K562 (cell line): Measurements from ENCODE around the gene MMP24OS. TPM values are rescaled to one million over a fixed set of nuclear protein-coding genes. Genes with fewer than 3 reads are reported as not detected.

Experiments used
- ARHGAP35 ChIP-seq: fragments of 450-650 bp; IDR thresholded peaks from 2 replicates; pipeline ENCODE4 v1.6.1; 2018; ENCODE audit not compliant: partially characterized antibody
- COPS2 ChIP-seq: fragments of 450-650 bp; conservative IDR thresholded peaks from 2 replicates; pipeline ENCODE4 v1.6.1; 2016; ENCODE audit warnings: mild to moderate bottlenecking, moderate library complexity
- ELF2 ChIP-seq: fragments of 250-450 bp; sonication (Bioruptor Pico); IDR thresholded peaks from 2 replicates; pipeline ENCODE4 v1.5.0; 2021; ENCODE audit warnings: mild to moderate bottlenecking
- GABPB1 ChIP-seq: sonication (generic); formaldehyde crosslinking; IDR thresholded peaks from 2 replicates; pipeline ENCODE4 v1.8.0; 2022; ENCODE audit warnings: mild to moderate bottlenecking, missing genetic modification reagents
- HMG20A ChIP-seq: fragments of 450-650 bp; formaldehyde crosslinking; conservative IDR thresholded peaks from 2 replicates; pipeline ENCODE4 v1.4.0; 2020; ENCODE audit warnings: mild to moderate bottlenecking, mixed read lengths
- MAZ ChIP-seq, 2 experiments: fragments of 450-650 bp in 1 of 2; sonication (generic) in 1 of 2; formaldehyde crosslinking; IDR thresholded peaks in 1 of 2; conservative IDR thresholded peaks in 1 of 2; 2 replicates each; pipeline versions ENCODE4 v1.4.0 to v1.5.0; 2020; ENCODE audit warnings: mild to moderate bottlenecking in 1 of 2, missing genetic modification reagents in 1 of 2
- POU5F1 ChIP-seq: fragments of 150-350 bp; IDR thresholded peaks from 2 replicates; pipeline ENCODE4 v1.6.1; 2014; ENCODE audit warnings: borderline replicate concordance, low read length, low read depth, mild to moderate bottlenecking; ENCODE audit not compliant: partially characterized antibody
- SIN3B ChIP-seq: fragments of 450-650 bp; IDR thresholded peaks from 2 replicates; pipeline ENCODE4 v1.6.1; 2017; ENCODE audit warnings: low read depth, mild to moderate bottlenecking, moderate library complexity
- SIRT6 ChIP-seq: IDR thresholded peaks from one replicate; pipeline ENCODE4 v1.6.1; 2012; ENCODE audit warnings: low read depth, mild to moderate bottlenecking, control low read depth, inconsistent platforms, low read length, moderate library complexity
- SP2 ChIP-seq: IDR thresholded peaks from 2 replicates; pipeline ENCODE4 v1.6.1; 2011; ENCODE audit warnings: mild to moderate bottlenecking, low read depth, low read length, moderate library complexity; ENCODE audit not compliant: poor library complexity, severe bottlenecking; ENCODE audit errors: extremely low read depth
- ZNF143 ChIP-seq: sonication (generic); formaldehyde crosslinking; IDR thresholded peaks from 2 replicates; pipeline ENCODE4 v1.9.0; 2022; ENCODE audit warnings: mild to moderate bottlenecking, missing genetic modification reagents
- ZNF165 ChIP-seq: fragments of 250-450 bp; sonication (Bioruptor Pico); IDR thresholded peaks from 2 replicates; pipeline ENCODE4 v1.4.0; 2020; ENCODE audit warnings: borderline replicate concordance
- ZNF232 ChIP-seq: sonication (generic); formaldehyde crosslinking; IDR thresholded peaks from 2 replicates; pipeline ENCODE4 v1.8.0; 2022; ENCODE audit warnings: mild to moderate bottlenecking, missing genetic modification reagents
- ZNF780A ChIP-seq: fragments of 250-450 bp; sonication (Bioruptor Pico); IDR thresholded peaks from 2 replicates; pipeline ENCODE4 v1.5.0; 2021; ENCODE audit warnings: mild to moderate bottlenecking
- polyA plus RNA-seq, 8 experiments: library from polyadenylated mRNA; depleted of rRNA in 4 of 8; stranded (reverse) in 5 of 8; unstranded in 3 of 8; fragments of >200 nt; fragmentation: Nextera tagmentation in 2 of 8; fragmentation: Illumina TruSeq in 1 of 8; extraction: Ambion mirVana in 2 of 8; extraction: Trizol in 1 of 8; gene quantifications; 2 replicates each; pipeline versions ENCODE4 v1.2.1 to v1.2.3, GENCODE V29; 2011 to 2014; ENCODE audit warnings: inconsistent platforms in 1 of 8, missing spikeins in 1 of 8
- total RNA-seq, 7 experiments: library from RNA; depleted of rRNA in 6 of 7; stranded (reverse); fragments of >200 nt in 6 of 7; fragmentation: Illumina TruSeq in 2 of 7; extraction: Trizol in 2 of 7; gene quantifications; 2 replicates each; pipeline versions ENCODE4 v1.2.1 to v1.2.3, GENCODE V29; 2011 to 2021; ENCODE audit warnings: low replicate concordance in 1 of 7
- TF ChIP-seq, protein P1 (sequence below): fragments of 250-450 bp; sonication (Bioruptor Pico); IDR thresholded peaks from 2 replicates; pipeline ENCODE4 v1.4.0; 2020; ENCODE audit warnings: mild to moderate bottlenecking, moderate library complexity
- TF ChIP-seq, protein P2 (sequence below): fragments of 250-450 bp; sonication (Bioruptor Pico); IDR thresholded peaks from 2 replicates; pipeline ENCODE4 v1.8.0; 2022; ENCODE audit warnings: moderate library complexity, mild to moderate bottlenecking, inconsistent platforms
- TF ChIP-seq, protein P3 (sequence below): sonication (generic); formaldehyde crosslinking; IDR thresholded peaks from 2 replicates; pipeline ENCODE4 v1.8.0; 2022; ENCODE audit warnings: mild to moderate bottlenecking, missing genetic modification reagents
- TF ChIP-seq, protein P4 (sequence below): fragments of 250-450 bp; sonication (Bioruptor Pico); IDR thresholded peaks from 2 replicates; pipeline ENCODE4 v1.5.0; 2021; ENCODE audit warnings: mild to moderate bottlenecking, moderate library complexity

MMP24OS gene
- total and polyA plus RNA-seq, 9 of the 15 experiments (the other 6 are each of a cell fraction or from before 2014, with no cell fraction given), result 0.92 to 41.5 (median 11.4) TPM

DNA sequence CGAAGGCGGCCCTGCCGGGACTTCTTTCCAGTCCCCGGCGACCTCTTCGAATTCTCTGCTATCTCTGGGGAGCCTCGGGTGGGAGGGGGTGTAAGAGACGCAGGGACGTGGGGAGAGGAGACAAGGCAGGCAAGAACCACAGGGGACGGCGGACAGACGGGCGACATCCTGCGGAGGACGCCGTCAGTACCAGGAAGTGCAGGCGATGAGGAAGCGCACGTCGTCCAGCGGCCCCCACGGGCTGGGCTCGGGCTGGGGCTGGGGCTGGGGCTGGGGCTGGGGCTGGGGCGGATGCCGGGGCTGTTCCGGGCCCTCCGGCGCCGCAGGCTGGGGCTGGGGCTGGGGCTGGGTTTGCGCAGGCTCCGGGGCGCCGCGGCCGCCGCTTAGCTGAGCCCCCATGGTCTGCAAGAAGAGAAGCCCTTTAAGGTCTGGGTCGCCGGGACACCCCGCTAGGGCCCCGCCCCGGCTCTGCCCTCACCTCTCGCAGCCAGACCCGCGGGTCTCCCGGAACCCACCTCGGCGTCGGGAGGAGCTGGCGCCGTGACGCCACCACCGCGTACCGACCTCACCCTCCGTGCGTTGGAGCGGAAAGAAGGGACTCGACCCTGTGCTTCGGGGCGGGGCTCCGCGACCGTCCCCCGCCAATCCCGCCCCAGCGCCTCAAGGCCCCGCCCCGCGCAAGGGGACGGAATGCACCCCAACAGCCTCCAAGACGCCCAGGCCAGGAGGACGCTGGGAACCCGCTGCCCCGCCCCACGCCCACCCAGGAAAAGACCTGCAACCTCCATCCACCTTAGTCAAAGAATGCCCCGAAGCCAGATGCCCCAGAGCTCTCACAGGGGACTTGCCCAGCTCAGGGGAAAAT is at the start of gene MMP24OS (continued):
- TF ChIP-seq ZNF165 (CRISPR knock-in tag) (no peak), POU5F1 (no peak), ELF2 (CRISPR knock-in tag) (peak; percentile 72), ZNF780A (CRISPR knock-in tag) (no peak), ARHGAP35 (no peak), SP2 (no peak), SIN3B (no peak), ZNF232 (CRISPR knock-in tag) (no peak), COPS2 (no peak), HMG20A (CRISPR knock-in tag) (no peak), GABPB1 (no peak; the same call in 1 of the 2 replicates), ZNF143 (CRISPR knock-in tag) (no peak), SIRT6 (no peak), MAZ (CRISPR knock-in tag; conservative IDR thresholded peaks at IDR 0.05 in 1 of 2, IDR thresholded peaks at IDR 0.05 in 1 of 2) (peak; percentile 49 to 69; a peak in 3 of 4 replicates)
- TF ChIP-seq, protein P1, sequence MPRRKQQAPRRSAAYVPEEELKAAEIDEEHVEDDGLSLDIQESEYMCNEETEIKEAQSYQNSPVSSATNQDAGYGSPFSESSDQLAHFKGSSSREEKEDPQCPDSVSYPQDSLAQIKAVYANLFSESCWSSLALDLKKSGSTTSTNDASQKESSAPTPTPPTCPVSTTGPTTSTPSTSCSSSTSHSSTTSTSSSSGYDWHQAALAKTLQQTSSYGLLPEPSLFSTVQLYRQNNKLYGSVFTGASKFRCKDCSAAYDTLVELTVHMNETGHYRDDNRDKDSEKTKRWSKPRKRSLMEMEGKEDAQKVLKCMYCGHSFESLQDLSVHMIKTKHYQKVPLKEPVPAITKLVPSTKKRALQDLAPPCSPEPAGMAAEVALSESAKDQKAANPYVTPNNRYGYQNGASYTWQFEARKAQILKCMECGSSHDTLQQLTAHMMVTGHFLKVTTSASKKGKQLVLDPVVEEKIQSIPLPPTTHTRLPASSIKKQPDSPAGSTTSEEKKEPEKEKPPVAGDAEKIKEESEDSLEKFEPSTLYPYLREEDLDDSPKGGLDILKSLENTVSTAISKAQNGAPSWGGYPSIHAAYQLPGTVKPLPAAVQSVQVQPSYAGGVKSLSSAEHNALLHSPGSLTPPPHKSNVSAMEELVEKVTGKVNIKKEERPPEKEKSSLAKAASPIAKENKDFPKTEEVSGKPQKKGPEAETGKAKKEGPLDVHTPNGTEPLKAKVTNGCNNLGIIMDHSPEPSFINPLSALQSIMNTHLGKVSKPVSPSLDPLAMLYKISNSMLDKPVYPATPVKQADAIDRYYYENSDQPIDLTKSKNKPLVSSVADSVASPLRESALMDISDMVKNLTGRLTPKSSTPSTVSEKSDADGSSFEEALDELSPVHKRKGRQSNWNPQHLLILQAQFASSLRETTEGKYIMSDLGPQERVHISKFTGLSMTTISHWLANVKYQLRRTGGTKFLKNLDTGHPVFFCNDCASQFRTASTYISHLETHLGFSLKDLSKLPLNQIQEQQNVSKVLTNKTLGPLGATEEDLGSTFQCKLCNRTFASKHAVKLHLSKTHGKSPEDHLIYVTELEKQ (CRISPR knock-in tag), result no peak
- TF ChIP-seq, protein P2, sequence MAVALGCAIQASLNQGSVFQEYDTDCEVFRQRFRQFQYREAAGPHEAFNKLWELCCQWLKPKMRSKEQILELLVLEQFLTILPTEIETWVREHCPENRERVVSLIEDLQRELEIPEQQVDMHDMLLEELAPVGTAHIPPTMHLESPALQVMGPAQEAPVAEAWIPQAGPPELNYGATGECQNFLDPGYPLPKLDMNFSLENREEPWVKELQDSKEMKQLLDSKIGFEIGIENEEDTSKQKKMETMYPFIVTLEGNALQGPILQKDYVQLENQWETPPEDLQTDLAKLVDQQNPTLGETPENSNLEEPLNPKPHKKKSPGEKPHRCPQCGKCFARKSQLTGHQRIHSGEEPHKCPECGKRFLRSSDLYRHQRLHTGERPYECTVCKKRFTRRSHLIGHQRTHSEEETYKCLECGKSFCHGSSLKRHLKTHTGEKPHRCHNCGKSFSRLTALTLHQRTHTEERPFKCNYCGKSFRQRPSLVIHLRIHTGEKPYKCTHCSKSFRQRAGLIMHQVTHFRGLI (CRISPR knock-in tag), result no peak
- TF ChIP-seq, protein P3, sequence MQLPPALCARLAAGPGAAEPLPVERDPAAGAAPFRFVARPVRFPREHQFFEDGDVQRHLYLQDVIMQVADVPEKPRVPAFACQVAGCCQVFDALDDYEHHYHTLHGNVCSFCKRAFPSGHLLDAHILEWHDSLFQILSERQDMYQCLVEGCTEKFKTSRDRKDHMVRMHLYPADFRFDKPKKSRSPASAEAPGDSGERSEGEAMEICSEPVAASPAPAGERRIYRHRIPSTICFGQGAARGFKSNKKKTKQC (CRISPR knock-in tag), result no peak
- TF ChIP-seq, protein P4, sequence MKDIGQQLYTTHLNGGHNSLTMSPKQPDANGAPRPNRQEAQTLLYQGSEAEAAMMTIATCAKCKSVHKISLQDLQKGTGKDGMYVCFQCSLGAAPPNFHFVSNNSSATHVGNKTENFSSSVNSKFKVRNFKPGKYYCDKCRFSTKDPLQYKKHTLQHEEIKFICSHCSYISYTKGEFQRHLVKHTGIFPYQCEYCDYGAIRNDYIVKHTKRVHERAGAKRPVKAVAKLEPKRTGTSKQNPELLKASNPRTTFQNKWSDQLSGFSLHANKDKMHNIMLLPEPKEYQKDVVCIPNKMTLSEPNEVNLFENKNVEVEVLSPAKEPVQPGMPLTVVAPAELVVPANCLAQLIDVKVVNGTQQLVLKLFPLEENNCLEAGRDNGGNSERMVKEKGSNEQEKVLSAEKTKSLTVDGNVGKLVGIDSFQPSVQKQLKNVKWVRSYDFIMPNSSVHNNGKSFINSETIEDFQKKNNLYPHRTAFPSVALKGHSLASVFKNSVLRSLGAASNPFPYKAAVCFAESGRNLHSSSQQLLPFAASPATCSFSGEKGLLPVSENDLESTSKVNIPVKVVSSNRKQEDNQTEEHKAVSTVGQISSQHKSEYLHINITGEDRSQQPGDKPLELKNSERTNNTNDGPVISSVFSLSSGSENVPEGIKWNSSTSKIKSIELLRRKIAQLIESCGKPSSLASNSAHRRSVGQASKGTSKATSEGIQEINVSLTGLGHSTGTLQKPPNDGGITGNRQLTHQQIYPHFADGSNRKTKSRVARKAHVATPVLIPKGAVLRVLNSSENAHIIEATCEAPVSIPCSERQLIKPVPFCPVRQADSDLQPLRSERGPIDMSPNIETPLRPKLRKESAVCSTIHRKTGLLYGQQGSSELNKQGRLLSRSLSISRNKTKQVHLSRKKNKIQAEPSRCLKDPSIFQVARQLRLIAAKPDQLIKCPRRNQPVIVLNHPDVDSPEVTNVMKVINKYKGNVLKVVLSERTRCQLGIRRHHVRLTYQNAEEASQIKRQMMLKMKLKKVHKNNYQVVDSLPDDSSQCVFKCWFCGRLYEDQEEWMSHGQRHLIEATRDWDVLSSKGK (CRISPR knock-in tag), result no peak
